Endothelial cell of umbilical vein (primary cell): ENCODE results near the gene RDX.

Experiments used
- EZH2 ChIP-seq: IDR thresholded peaks from 2 replicates; pipeline ENCODE4 v1.6.1; 2012; ENCODE audit warnings: borderline replicate concordance, low read depth, mild to moderate bottlenecking, moderate library complexity, low read length, inconsistent platforms; ENCODE audit not compliant: severe bottlenecking
- JUN ChIP-seq: IDR thresholded peaks from 2 replicates; pipeline ENCODE4 v1.6.1; 2011; ENCODE audit warnings: borderline replicate concordance, low read depth; ENCODE audit not compliant: insufficient read length, insufficient read depth
- MYC ChIP-seq: IDR thresholded peaks from one replicate; pipeline ENCODE4 v1.6.1; 2011; ENCODE audit warnings: mild to moderate bottlenecking, low read depth, low read length
- POLR2A ChIP-seq: IDR thresholded peaks from 2 replicates; pipeline ENCODE4 v1.6.1; 2012; ENCODE audit warnings: low read depth, mild to moderate bottlenecking, control low read depth, low read length
- POLR2AphosphoS5 ChIP-seq: IDR thresholded peaks from 2 replicates; pipeline ENCODE4 v1.6.1; 2012; ENCODE audit warnings: low read depth, mild to moderate bottlenecking, control low read depth, low read length, moderate library complexity; ENCODE audit not compliant: insufficient read depth
- TF ChIP-seq, protein P1 (sequence below), 2 donors: IDR thresholded peaks; 1 replicate in 1 of 2; 2 replicates in 1 of 2; pipeline ENCODE4 v1.5.1; 2011; ENCODE audit warnings: low read length in 2 of 2, mild to moderate bottlenecking in 2 of 2, moderate library complexity in 2 of 2, control low read depth in 1 of 2, inconsistent platforms in 1 of 2, low read depth in 1 of 2; ENCODE audit not compliant: insufficient read depth in 1 of 2; ENCODE audit errors: extremely low read depth in 1 of 2

DNA sequence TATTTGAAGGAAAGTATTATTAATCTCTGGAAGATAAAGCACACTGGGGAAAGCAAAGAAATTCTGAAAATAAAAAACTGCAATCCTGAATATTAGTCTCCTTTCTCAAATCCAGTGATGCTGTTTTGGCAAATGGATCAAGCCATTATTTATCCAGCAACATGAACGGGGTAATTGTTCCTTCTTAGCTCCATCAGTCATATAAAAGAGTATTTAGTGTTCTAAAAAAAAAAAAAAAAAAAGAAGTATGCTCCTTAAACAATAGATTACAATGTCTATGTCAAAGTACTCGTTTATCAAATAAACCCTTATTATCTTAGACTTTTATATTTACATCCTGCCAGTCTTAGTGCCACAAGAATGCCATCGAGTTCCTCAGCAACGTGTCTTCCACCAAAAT lies 1.3 kb downstream of the RDX start:
- TF ChIP-seq, protein P1, sequence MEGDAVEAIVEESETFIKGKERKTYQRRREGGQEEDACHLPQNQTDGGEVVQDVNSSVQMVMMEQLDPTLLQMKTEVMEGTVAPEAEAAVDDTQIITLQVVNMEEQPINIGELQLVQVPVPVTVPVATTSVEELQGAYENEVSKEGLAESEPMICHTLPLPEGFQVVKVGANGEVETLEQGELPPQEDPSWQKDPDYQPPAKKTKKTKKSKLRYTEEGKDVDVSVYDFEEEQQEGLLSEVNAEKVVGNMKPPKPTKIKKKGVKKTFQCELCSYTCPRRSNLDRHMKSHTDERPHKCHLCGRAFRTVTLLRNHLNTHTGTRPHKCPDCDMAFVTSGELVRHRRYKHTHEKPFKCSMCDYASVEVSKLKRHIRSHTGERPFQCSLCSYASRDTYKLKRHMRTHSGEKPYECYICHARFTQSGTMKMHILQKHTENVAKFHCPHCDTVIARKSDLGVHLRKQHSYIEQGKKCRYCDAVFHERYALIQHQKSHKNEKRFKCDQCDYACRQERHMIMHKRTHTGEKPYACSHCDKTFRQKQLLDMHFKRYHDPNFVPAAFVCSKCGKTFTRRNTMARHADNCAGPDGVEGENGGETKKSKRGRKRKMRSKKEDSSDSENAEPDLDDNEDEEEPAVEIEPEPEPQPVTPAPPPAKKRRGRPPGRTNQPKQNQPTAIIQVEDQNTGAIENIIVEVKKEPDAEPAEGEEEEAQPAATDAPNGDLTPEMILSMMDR (IDR thresholded peaks at IDR 0.05; ENCODE audit: extremely low read depth in 1 of 2, insufficient read depth in 1 of 2, low read depth in 1 of 2, low read length in 2 of 2) = no peak
- no peak for TF ChIP-seq EZH2
- no peak for TF ChIP-seq JUN
- TF ChIP-seq POLR2AphosphoS5 = no peak
- TF ChIP-seq MYC = no peak
- no peak for TF ChIP-seq POLR2A
